DOHH2 (cell line): Measurements from ENCODE around the gene VAC14.

Source experiments
- EZH2phosphoT487 ChIP-seq: fragments of 200-600 bp; sonication (generic); IDR thresholded peaks from 2 replicates; pipeline ENCODE4 v1.6.1; 2017; ENCODE audit warnings: borderline replicate concordance, mild to moderate bottlenecking, antibody characterized with exemption, low read length, moderate library complexity, mixed read lengths
- TF ChIP-seq, protein P1 (sequence below): fragments of 200-600 bp; sonication (generic); IDR thresholded peaks from one replicate; pipeline ENCODE4 v1.5.1; 2014; ENCODE audit warnings: antibody characterized with exemption, mild to moderate bottlenecking, low read depth, low read length; ENCODE audit not compliant: poor library complexity, severe bottlenecking

DNA sequence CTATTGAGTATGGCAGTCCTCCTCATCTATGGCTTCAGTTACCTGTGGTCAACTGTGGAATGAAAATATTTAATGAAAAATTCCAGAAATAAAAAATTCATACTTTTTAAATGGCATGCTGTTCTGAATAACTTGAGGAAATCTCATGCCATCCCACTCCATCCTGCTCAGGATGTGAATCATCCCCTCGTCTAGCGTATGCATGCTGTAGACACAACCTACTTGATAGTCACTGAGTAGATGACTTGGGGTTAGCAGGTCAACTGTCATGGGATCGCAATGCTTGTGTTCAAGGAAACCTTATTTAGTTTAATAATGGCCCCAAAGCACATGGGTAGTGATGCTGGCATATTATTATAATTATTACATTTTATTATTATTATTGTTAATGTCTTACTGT lies 4.8 kb upstream of the VAC14 start:
- TF ChIP-seq, protein P1, sequence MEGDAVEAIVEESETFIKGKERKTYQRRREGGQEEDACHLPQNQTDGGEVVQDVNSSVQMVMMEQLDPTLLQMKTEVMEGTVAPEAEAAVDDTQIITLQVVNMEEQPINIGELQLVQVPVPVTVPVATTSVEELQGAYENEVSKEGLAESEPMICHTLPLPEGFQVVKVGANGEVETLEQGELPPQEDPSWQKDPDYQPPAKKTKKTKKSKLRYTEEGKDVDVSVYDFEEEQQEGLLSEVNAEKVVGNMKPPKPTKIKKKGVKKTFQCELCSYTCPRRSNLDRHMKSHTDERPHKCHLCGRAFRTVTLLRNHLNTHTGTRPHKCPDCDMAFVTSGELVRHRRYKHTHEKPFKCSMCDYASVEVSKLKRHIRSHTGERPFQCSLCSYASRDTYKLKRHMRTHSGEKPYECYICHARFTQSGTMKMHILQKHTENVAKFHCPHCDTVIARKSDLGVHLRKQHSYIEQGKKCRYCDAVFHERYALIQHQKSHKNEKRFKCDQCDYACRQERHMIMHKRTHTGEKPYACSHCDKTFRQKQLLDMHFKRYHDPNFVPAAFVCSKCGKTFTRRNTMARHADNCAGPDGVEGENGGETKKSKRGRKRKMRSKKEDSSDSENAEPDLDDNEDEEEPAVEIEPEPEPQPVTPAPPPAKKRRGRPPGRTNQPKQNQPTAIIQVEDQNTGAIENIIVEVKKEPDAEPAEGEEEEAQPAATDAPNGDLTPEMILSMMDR: no peak
- no peak for TF ChIP-seq EZH2phosphoT487
